PFSK-1 (cell line): ENCODE results near the gene UNC5CL.

Experiments
- FOXP2 ChIP-seq: optimal IDR thresholded peaks from 2 replicates; pipeline ENCODE3; 2011; ENCODE audit warnings: borderline replicate concordance, control low read depth, inconsistent platforms; ENCODE audit not compliant: insufficient read depth; ENCODE audit errors: extremely low read length, extremely low read depth
- POLR2AphosphoS5 ChIP-seq: IDR thresholded peaks from 2 replicates; pipeline ENCODE4 v1.6.1; 2012; ENCODE audit warnings: low read depth, mild to moderate bottlenecking, control low read depth, low read length, moderate library complexity
- REST ChIP-seq, 2 experiments: IDR thresholded peaks; 2 replicates each; pipeline versions ENCODE4 v1.6.1 to v1.8.0; 2011 to 2012; ENCODE audit warnings: low read depth in 2 of 2, low read length in 2 of 2, control low read depth in 1 of 2, inconsistent platforms in 1 of 2, mild to moderate bottlenecking in 1 of 2, moderate library complexity in 1 of 2; ENCODE audit not compliant: insufficient read depth in 1 of 2
- SIN3A ChIP-seq: IDR thresholded peaks from 2 replicates; pipeline ENCODE4 v1.6.1; 2012; ENCODE audit warnings: mild to moderate bottlenecking, low read length, moderate library complexity, borderline replicate concordance; ENCODE audit not compliant: insufficient read depth
- TAF1 ChIP-seq: IDR thresholded peaks from 2 replicates; pipeline ENCODE4 v1.6.1; 2012; ENCODE audit warnings: low read length, control low read depth, borderline replicate concordance; ENCODE audit not compliant: insufficient read depth

The UNC5CL gene

GRCh38 chr6:40988634-40989033 lies 50.4 kb downstream of the UNC5CL start:
- TF ChIP-seq POLR2AphosphoS5 (no peak), REST (IDR thresholded peaks at IDR 0.05; ENCODE audit: insufficient read depth in 1 of 2, low read depth in 2 of 2, low read length in 2 of 2) (no peak), SIN3A (no peak), FOXP2 (no peak), TAF1 (no peak)

- TF ChIP-seq TAF1: no peak
- TF ChIP-seq POLR2AphosphoS5: no peak
- no peak for TF ChIP-seq SIN3A
- no peak for TF ChIP-seq REST (IDR thresholded peaks at IDR 0.05; ENCODE audit: insufficient read depth in 1 of 2, low read depth in 2 of 2, low read length in 2 of 2)
- no peak for TF ChIP-seq FOXP2
Observed at GRCh38 chr6:40986921-40987819, 51.9 kb downstream of the UNC5CL start.

GRCh38 chr6:40986364-40986763 lies 52.7 kb downstream of the UNC5CL start:
- TF ChIP-seq TAF1: no peak
- no peak for TF ChIP-seq POLR2AphosphoS5
- TF ChIP-seq REST (IDR thresholded peaks at IDR 0.05; ENCODE audit: insufficient read depth in 1 of 2, low read depth in 2 of 2, low read length in 2 of 2): no peak
- no peak for TF ChIP-seq FOXP2
- no peak for TF ChIP-seq SIN3A

- TF ChIP-seq POLR2AphosphoS5: no peak
- TF ChIP-seq SIN3A: no peak
- no peak for TF ChIP-seq REST (IDR thresholded peaks at IDR 0.05; ENCODE audit: insufficient read depth in 1 of 2, low read depth in 2 of 2, low read length in 2 of 2)
- TF ChIP-seq TAF1: no peak
- no peak for TF ChIP-seq FOXP2
Observed at GRCh38 chr6:40983752-40984151, 55.3 kb downstream of the UNC5CL start.
